Measurements from ENCODE around the gene TMEM33.

GRCh38 chr4:41943506-41943905, 8.3 kb downstream of the TMEM33 start:
- no peak for TF ChIP-seq MXI1 (IDR thresholded peaks at IDR 0.05; ENCODE audit: low read depth, low read length)
- TF ChIP-seq EP300 (IDR thresholded peaks at IDR 0.05; ENCODE audit: borderline replicate concordance in 1 of 2, low read depth in 1 of 2, low read length in 1 of 2): no peak
- TF ChIP-seq CTCF (IDR thresholded peaks at IDR 0.05): no peak
